Mucosa of descending colon (tissue), 3 donors: ENCODE results near the gene PRCC. TPM values are rescaled to one million over a fixed set of nuclear protein-coding genes. Genes with fewer than 3 reads are reported as not detected.

Source experiments
- ATAC-seq: fragments of 200-7000 bp; cut with Tn5 transposase; one replicate; pipeline ENCODE4 v1.9.1; 2020; ENCODE audit warnings: mild to moderate bottlenecking, moderate library complexity
- DNase-seq, 3 donors: peaks; one replicate each; pipeline ENCODE4 v3.0.0-alpha.2; 2020
- H3K36me3 ChIP-seq: fragments of 200-600 bp; one replicate; pipeline ENCODE4 v1.8.0; 2021; ENCODE audit warnings: low read depth, mild to moderate bottlenecking
- H3K4me1 ChIP-seq: fragments of 200-600 bp; one replicate; pipeline ENCODE4 v1.8.0; 2021; ENCODE audit warnings: low read depth, mild to moderate bottlenecking
- H3K4me3 ChIP-seq: fragments of 200-600 bp; one replicate; pipeline ENCODE4 v1.8.0; 2021; ENCODE audit warnings: mild to moderate bottlenecking
- H3K9me3 ChIP-seq: fragments of 200-600 bp; one replicate; pipeline ENCODE4 v1.8.0; 2021; ENCODE audit warnings: mild to moderate bottlenecking
- CTCF ChIP-seq: fragments of 200-600 bp; IDR thresholded peaks from one replicate; pipeline ENCODE4 v1.8.0; 2022; ENCODE audit warnings: antibody characterized with exemption, mild to moderate bottlenecking
- intact Hi-C, 2 donors: fragments of 100-400 bp; cut with DNase I in 1 of 2; cut with micrococcal nuclease in 1 of 2; formaldehyde crosslinking; loops; one replicate each; pipeline versions ENCODE4 v1.11.0 to v1.11.1; 2022; cut with DNase I, micrococcal nuclease
- long read RNA-seq, 2 donors: library from polyadenylated mRNA; unstranded; transcript quantifications; one replicate each; pipeline ENCODE4 v2.0.0, GENCODE V29; 2019 to 2021
- total RNA-seq, 3 donors: library from RNA; stranded (reverse); fragmentation: NEBNext Ultra II Directional in 2 of 3; extraction: Animal tissue kit (Norgen Biotek cat#: 25700) in 2 of 3; gene quantifications; one replicate each; pipeline versions ENCODE4 v1.2.1 to v1.2.4, GENCODE V29; 2021 to 2023
- donor health status: DM: no; HTN: no; CAD: no; lungs with moderate emphysema.
- donor health status: DM: no; HTN: no; CAD: no.
- donor health status: DM: no; HTN: yes; CAD: no.

The PRCC gene
- total RNA-seq = 10 to 100 TPM; 55.0 to 66.1 (median 59.2) TPM
- long read RNA-seq, donor 1, transcript PRCC-201 (7 exons, 2,105 nt) = major isoform, 54 of 65 reads
- long read RNA-seq, donor 1, partial matches to known transcripts = 6 of 65 reads
- long read RNA-seq, donor 1, other reads (novel, unspliced or antisense) = 5 of 65 reads
- long read RNA-seq, donor 2, transcript PRCC-201 (7 exons, 2,105 nt) = major isoform, 14 of 22 reads
- long read RNA-seq, donor 2, partial matches to known transcripts = 6 of 22 reads
- long read RNA-seq, donor 2, other reads (novel, unspliced or antisense) = 2 of 22 reads

DNA sequence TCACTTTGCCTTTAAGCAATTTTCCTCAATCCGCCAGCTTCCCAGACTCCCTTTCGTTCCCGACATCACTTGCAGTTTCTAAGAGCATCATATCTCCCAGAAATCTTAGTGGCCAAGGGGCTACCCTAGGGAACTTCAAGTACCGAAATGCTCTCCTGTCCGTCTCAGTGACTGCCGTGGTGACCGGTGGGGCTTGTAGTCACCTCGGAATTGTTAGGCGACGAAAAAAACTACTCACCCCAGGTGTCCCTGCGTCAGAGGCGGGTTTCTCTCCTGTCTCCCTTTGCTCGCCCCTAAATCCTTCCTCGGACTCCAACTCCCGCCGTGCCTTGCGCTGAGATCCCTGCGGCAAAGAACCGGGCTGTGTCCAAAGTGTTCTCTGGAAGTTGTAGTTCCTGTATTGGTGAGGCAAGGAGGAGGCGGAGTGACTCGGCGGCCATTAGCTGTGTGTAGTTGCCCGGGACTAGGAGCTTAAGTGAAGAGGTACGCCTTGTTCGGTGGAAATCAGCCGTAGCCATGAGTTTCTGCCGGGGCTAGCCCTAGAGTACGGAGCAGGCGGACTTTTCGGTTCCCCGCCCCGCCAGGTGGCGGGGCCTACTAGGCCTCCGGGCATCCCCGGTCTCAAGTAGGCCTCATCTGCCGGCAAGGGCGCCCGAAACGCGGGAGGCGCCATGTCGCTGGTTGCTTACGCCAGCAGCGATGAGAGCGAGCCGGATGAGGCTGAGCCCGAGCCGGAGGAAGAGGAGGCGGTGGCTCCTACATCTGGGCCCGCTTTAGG is at the start of gene PRCC:
PRCC (plus strand) TSS at position 435 of the 778 bp plus-strand sequence; CDS start at position 672, 237 bp downstream.
- intact Hi-C loops = no loop called here
- ATAC-seq = peak; percentile 94

DNA sequence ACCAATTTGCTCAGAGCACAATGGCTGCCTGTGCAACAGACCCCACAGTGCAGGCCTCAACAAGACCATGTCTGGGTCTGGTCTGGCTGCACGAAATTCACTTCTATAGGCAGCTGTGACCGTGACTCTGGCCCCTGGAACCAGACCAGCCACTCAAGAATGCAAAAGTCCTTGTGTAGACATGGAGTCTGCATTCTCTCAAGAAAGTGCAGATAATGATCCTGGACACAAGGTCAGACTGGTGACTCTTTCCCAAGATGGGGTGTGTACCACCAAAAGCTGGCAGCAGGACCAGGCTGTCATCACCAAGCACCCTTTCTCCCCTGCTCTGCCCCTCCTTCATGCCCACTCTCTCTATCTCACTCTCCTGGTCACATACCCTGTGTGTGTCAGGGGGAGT is 46.2 kb upstream of the PRCC start:
- Histone ChIP-seq H3K9me3 (no peaks in the 10 kb centered on the region), H3K4me3 (no peak overlapping the region), H3K4me1 (peaks cover 19% of the 10 kb centered on the region), H3K36me3 (no peaks in the 10 kb centered on the region)
- ATAC-seq = no peak
- TF ChIP-seq CTCF = no peak
- no peak for DNase-seq
- intact Hi-C loops = no loop called here

More for the DNA sequence above, at the start of gene PRCC:
- H3K4me1 ChIP-seq = peaks cover 20% of the 10 kb centered on the region
- no peaks in the 10 kb centered on the region for H3K9me3 ChIP-seq
- peaks cover 6% of the 10 kb centered on the region for H3K36me3 ChIP-seq
- H3K4me3 ChIP-seq = peak within 1 kb of the TSS; percentile 91
- TF ChIP-seq CTCF = no peak
- DNase-seq = peak; percentile 97 to 98 (median 97)

GRCh38 chr1:156721535-156721934 is 45.8 kb upstream of the PRCC start:
- ATAC-seq = no peak
- no peak for DNase-seq
- intact Hi-C loops = no loop called here
- no peaks in the 10 kb centered on the region for H3K9me3 ChIP-seq
- no peaks in the 10 kb centered on the region for H3K36me3 ChIP-seq
- H3K4me1 ChIP-seq = peaks cover 23% of the 10 kb centered on the region
- no peak for TF ChIP-seq CTCF
- no peak overlapping the region for H3K4me3 ChIP-seq

DNA sequence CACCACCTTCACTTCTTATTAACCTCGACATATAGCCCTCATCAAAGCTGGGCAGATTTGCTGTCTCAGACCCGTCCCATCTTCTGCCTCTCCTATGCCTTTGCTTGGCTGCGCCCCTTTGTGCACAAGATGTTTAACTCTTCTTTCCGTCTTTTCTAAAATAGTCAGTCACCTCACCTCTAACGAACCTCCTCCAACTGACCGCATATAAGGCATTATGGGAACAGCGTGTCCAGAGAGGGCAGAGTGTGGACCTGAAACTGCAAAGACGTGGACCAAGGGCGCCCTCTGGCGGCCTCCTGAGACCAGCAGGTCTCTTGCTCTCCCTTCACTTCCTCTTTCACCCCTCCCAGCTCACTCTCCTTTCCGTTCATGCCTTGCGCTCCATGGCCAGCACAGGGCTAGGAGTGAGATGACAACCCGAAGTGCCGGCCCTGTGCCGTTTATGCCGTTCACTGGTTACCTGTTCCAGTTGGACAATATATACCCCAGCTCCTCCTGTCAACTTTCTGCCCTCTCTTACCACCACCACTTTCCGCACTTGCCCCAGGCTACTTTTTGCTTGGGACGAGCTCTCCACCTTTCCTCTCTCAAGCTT is 41.6 kb upstream of the PRCC start:
- TF ChIP-seq CTCF = peak; percentile 79
- intact Hi-C loops = loop anchor here in 1 of 2 donors (5.0 kb wide), 1 partner anchor 38 kb away; no protein-coding TSS in a partner anchor
- H3K9me3 ChIP-seq = no peaks in the 10 kb centered on the region
- no peaks in the 10 kb centered on the region for H3K36me3 ChIP-seq
- H3K4me1 ChIP-seq = peaks cover 41% of the 10 kb centered on the region
- ATAC-seq (peak; percentile 77), DNase-seq (peak; percentile 89 to 95 (median 93))
- no peak overlapping the region for H3K4me3 ChIP-seq

- Histone ChIP-seq H3K36me3 (no peaks in the 10 kb centered on the region), H3K9me3 (no peaks in the 10 kb centered on the region), H3K4me1 (peaks cover 41% of the 10 kb centered on the region), H3K4me3 (no peak overlapping the region)
- intact Hi-C loops = loop anchor here in 1 of 2 donors (5.0 kb wide), 1 partner anchor 39 kb away; no protein-coding TSS in a partner anchor
- ATAC-seq = peak; percentile 7
- DNase-seq = peak in 1 of 3 donors; percentile 86
- peak; percentile 33 for TF ChIP-seq CTCF
Observed at GRCh38 chr1:156726549-156727226, 40.6 kb upstream of the PRCC start.
